ENCODE results near the gene TGM3. TPM values are rescaled to one million over a fixed set of nuclear protein-coding genes. Genes with fewer than 3 reads are reported as not detected.

TGM3 gene
- total and polyA plus RNA-seq, 2 donors: not detected

DNA sequence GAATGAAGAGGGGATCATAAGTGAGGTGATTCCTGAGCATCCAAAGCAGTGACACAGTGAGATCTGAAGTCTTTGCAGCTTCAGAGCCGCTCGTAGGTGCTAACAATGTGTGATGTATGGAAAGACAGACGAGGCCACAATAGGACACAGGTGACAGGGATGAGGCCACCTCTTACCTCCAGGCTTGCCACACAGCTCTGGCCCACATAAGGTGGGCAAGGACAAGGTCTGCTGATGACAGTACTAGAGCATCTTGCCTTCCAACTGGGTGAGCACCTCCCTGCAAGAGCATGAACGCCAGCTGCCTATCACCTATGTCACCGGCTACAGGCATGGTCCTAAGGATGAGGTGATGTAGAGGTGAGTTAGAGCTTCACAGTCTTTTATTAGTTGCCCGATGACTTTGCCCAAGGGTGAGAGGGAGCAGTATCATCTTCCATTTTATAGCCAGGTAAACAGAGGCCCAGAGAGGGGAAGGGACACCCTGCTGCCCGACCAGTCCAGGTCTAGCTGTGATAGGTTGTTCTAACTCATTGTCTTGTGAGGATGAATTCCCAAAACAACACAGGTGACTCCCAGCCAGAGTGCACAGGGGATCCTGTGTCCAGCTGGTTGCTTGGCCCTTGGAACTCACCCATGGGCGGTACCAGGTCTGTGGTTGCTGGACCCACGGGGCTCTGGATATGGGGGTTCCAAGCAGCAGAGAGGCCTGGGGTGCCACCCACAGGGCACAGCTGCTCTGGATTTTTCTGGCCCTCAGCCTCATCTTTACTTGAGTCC lies 78.7 kb downstream of the TGM3 start:
- Histone ChIP-seq H3K4me3 (ENCODE audit: low read depth, low read length) (no peak overlapping the region), H3K27ac (ENCODE audit: low read depth) (no peak overlapping the region), H3K4me1 (ENCODE audit: insufficient read depth) (no peaks in the 10 kb centered on the region), H3K36me3 (ENCODE audit: insufficient read depth) (no peaks in the 10 kb centered on the region)
- no peak for DNase-seq (ENCODE audit: extremely low spot score)
- WGBS: 77% methylated on average over 9 of the region's 9 CpGs

DNA sequence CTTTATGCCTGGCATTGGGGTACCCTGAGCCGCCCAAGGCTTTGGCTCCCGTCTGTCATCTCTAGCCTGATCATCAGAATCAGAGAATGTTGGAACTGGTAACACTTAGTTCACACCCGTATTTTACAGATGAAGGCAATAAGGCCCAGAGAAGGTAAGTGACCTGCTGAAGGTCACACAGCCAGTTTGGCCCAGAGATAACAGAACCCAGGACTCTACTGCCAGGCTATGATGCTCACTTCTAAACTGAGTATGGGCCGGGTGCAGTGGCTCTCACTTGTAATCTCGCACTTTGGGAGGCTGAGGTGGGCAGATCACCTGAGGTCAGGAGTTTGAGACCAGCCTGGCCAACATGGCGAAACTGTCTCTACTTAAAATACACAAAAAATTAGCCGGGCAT lies 83.1 kb downstream of the TGM3 start:
- 85% methylated on average over 7 of the region's 7 CpGs for WGBS

DNA sequence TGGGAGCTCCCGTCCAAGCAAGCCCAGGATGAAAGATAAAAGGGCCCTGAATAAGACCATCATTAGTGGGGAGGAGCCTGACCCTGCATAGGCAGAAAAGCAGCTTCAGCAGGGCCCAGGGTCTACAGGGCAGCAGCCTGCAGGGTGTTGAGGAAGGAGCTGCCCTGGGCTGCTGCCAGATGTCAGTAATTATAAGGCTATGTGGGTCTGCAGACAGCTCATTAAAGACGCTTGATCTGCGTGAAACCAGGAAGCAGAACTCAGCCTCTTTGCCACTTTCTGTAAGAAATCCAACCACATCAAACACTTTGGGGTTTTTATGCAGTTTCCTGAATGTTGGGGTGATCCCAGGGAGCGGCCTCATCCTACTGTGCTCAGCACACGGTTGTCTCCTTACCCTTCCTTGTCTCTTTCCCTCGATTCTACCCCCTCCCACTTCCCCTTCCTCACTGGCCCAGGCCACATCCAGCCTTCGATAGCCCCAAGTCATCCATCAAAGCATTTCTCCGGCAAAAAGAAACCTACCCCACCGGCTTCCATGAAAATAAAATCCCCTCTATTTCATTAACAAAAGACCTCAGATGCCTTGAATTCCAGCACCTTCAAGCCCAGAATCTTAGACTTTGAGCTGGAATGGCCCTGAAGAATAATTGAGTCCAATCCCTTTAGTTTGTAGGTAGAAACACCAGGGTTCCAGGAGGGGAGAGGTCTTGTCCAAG lies 83.9 kb downstream of the TGM3 start:
- Histone ChIP-seq H3K27ac (ENCODE audit: low read depth) (no peak overlapping the region), H3K4me1 (ENCODE audit: insufficient read depth) (no peaks in the 10 kb centered on the region), H3K36me3 (ENCODE audit: insufficient read depth) (no peaks in the 10 kb centered on the region), H3K4me3 (ENCODE audit: low read depth, low read length) (no peak overlapping the region)
- 21% methylated on average over 9 of the region's 9 CpGs for WGBS
- DNase-seq (ENCODE audit: extremely low spot score): no peak

More for the DNA sequence above, 83.1 kb downstream of the TGM3 start:
- DNase-seq (ENCODE audit: extremely low spot score): no peak
- Histone ChIP-seq H3K27ac (ENCODE audit: low read depth) (no peak overlapping the region), H3K4me3 (ENCODE audit: low read depth, low read length) (no peak overlapping the region), H3K4me1 (ENCODE audit: insufficient read depth) (no peaks in the 10 kb centered on the region), H3K36me3 (ENCODE audit: insufficient read depth) (no peaks in the 10 kb centered on the region)

DNA sequence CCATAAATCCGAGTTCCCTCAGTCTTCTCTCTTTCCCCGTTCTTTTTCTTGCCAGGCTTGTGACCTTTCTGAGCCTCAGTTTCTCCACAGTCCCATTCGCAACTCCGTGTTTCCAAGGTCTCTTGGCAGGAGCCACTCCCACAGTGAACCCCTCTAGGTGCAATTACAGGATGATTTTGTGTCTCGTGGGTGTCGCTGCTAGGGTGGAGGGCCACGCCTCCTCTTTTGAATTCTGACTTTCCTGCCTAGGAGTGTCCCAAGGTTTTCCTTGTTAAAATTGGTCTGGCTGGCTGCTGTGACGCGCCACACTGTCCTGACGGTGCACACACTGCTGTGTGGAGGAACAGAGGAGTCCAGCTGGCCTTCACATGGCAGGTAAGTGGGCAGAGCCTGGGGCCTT lies 84.8 kb downstream of the TGM3 start, which contains the start of gene TGM6:
TGM6 (plus strand) TSS at position 301 of the 400 bp plus-strand sequence; CDS start at position 369, 68 bp downstream.
- H3K4me1 ChIP-seq (ENCODE audit: insufficient read depth): no peaks in the 10 kb centered on the region
- no peaks in the 10 kb centered on the region for H3K36me3 ChIP-seq (ENCODE audit: insufficient read depth)
- no peak for DNase-seq (ENCODE audit: extremely low spot score)
- WGBS: 79% methylated on average over 10 of the region's 10 CpGs
- no peak within 1 kb of the TSS for H3K27ac ChIP-seq (ENCODE audit: low read depth)
- no peak within 1 kb of the TSS for H3K4me3 ChIP-seq (ENCODE audit: low read depth, low read length)

DNA sequence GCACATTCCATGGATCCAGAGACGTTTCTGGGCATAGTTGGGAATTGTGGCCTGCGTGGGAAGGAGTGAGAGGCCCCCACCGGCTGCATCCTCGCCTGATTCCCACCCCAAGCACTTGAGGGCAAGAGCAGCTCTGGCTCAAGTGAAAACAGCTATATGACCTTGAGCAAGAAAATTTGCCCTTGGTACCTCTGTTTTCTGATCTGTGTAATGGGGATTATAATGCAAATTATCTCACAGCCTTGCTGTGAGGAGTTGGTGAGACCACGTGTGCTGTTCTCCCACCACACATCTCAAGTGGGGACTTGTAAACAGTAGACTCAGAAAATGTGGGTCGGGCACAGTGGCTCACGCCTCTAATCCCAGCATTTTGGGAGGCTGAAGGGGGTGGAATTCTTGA lies 85.5 kb downstream of the TGM3 start:
- 67% methylated on average over 7 of the region's 7 CpGs for WGBS
- no peak overlapping the region for H3K4me3 ChIP-seq (ENCODE audit: low read depth, low read length)
- DNase-seq (ENCODE audit: extremely low spot score): no peak
- H3K36me3 ChIP-seq (ENCODE audit: insufficient read depth): no peaks in the 10 kb centered on the region
- H3K27ac ChIP-seq (ENCODE audit: low read depth): no peak overlapping the region
- H3K4me1 ChIP-seq (ENCODE audit: insufficient read depth): no peaks in the 10 kb centered on the region

DNA sequence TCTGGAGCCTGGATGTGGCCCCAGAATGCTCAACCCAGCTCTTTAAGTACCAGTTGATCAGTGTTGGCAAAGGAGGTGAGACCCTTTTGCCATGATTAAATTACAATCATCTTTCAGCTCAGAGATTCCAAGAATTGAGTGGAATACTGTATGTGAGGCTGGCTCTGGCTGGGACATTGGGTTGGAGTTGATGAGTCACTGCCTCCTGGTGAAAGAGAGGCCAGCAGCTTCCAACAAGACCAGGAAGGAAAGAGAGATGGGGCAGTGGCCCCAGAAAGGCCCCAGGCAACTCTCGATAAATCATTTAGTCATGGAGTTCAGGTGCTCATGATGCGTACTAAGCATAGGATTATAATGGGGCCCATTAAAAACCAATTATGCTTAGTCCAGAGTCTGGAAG lies 87.0 kb downstream of the TGM3 start:
- WGBS: 90% methylated on average over 2 of the region's 2 CpGs
- no peak overlapping the region for H3K4me3 ChIP-seq (ENCODE audit: low read depth, low read length)
- H3K27ac ChIP-seq (ENCODE audit: low read depth): no peak overlapping the region
- H3K36me3 ChIP-seq (ENCODE audit: insufficient read depth): no peaks in the 10 kb centered on the region
- no peaks in the 10 kb centered on the region for H3K4me1 ChIP-seq (ENCODE audit: insufficient read depth)
- DNase-seq (ENCODE audit: extremely low spot score): no peak

DNA sequence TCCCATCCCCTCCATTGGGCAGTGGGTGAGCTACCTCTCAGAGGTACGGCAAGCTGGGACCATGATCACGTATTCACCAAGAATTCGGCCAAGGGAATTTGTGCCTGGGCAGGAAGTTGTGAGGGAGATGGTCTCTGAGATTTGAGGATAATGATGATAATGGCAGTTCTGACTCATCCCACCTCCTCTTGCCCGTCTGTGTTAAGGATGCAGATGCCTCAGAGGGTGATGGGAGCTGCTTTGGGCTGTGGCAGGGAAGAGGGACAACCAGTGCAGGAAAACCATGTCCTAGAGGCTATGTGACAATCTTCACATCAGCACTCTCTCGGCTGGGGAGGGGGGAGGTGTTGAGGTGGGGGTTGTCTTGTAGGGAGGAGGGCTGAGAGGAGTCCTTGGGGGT lies 89.2 kb downstream of the TGM3 start:
- H3K36me3 ChIP-seq (ENCODE audit: insufficient read depth): no peaks in the 10 kb centered on the region
- DNase-seq (ENCODE audit: extremely low spot score): no peak
- no peaks in the 10 kb centered on the region for H3K4me1 ChIP-seq (ENCODE audit: insufficient read depth)
- WGBS: 53% methylated on average over 5 of the region's 5 CpGs
- no peak overlapping the region for H3K4me3 ChIP-seq (ENCODE audit: low read depth, low read length)
- H3K27ac ChIP-seq (ENCODE audit: low read depth): no peak overlapping the region

DNA sequence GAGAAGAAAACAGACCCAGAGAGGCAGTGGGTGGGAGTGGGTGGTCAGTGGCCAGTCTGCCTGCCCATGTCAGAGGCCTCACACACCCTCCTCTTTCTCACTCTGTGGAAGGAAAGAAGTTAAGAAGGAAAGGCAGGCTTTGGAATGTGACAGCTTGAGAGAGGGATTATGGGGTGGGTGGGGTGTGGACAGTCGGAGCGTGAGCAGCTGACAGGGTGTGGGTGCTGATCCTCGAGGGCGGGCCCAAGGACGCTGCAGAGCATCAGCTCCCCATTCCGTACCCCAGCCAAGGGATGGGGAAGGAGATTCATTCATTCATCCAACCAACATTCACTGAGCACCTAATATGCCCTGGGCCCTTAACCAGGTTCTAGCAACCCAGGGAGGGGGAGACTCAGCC lies 89.7 kb downstream of the TGM3 start:
- WGBS: 44% methylated on average over 6 of the region's 6 CpGs
- no peak for DNase-seq (ENCODE audit: extremely low spot score)
- no peaks in the 10 kb centered on the region for H3K4me1 ChIP-seq (ENCODE audit: insufficient read depth)

DNA sequence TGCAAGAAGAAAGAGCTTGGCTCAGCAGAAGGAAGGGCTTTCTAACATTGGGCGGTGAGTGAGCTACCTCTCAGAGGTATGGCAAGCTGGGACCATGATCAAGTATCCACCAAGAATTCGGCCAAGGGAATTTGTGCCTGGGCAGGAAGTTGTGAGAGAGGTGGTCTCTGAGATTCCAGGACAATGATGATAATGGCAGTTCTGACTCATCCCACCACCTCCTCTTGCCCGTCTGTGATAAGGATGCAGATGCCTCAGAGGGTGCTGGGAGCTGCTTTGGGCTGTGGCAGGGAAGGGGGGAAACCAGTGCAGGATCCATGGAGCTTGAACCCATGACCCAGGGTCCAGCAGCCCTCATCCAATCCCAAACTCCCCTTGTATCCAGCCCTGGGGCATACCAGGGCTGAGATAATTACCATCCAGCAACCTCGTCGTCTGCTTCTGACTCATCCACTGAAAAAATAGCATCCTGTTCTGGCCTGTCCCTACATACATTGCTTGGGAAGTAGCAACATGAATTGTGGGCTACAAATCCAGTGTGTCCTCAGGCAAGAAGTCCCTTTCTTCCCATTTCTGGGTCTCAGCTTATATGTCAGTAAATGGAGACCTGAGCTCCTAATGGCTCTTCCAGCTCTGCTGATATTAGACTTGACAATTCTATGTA lies 90.8 kb downstream of the TGM3 start:
- WGBS: 51% methylated on average over 5 of the region's 5 CpGs

More for the DNA sequence above, 89.7 kb downstream of the TGM3 start:
- Histone ChIP-seq H3K36me3 (ENCODE audit: insufficient read depth) (no peaks in the 10 kb centered on the region), H3K4me3 (ENCODE audit: low read depth, low read length) (no peak overlapping the region), H3K27ac (ENCODE audit: low read depth) (no peak overlapping the region)

DNA sequence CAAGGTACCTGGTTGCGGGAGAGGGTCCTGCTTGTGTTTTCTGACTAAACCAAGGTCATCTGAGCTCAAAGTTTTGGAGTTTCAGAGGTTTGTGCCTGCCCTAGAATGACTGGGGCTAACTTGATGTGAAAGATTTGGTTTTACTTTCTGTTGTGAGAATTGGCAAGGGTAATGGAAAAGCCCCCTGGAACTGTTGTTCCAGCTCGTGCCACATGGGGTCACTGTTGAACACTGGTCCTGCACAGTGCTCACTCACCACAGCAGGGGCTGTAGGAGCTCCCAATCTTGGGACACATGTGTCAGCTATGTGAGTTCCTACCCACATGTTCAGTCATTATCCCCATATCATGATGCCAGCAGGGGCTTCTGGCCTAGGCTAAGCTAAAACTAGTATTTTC lies 91.4 kb downstream of the TGM3 start:
- Histone ChIP-seq H3K4me1 (ENCODE audit: insufficient read depth) (no peaks in the 10 kb centered on the region), H3K27ac (ENCODE audit: low read depth) (no peak overlapping the region), H3K36me3 (ENCODE audit: insufficient read depth) (no peaks in the 10 kb centered on the region), H3K4me3 (ENCODE audit: low read depth, low read length) (no peak overlapping the region)
- WGBS: 41% methylated on average over 2 of the region's 2 CpGs
- no peak for DNase-seq (ENCODE audit: extremely low spot score)

More for the DNA sequence above, 90.8 kb downstream of the TGM3 start:
- H3K36me3 ChIP-seq (ENCODE audit: insufficient read depth): no peaks in the 10 kb centered on the region
- no peak for DNase-seq (ENCODE audit: extremely low spot score)
- no peak overlapping the region for H3K27ac ChIP-seq (ENCODE audit: low read depth)
- H3K4me3 ChIP-seq (ENCODE audit: low read depth, low read length): no peak overlapping the region
- H3K4me1 ChIP-seq (ENCODE audit: insufficient read depth): no peaks in the 10 kb centered on the region

DNA sequence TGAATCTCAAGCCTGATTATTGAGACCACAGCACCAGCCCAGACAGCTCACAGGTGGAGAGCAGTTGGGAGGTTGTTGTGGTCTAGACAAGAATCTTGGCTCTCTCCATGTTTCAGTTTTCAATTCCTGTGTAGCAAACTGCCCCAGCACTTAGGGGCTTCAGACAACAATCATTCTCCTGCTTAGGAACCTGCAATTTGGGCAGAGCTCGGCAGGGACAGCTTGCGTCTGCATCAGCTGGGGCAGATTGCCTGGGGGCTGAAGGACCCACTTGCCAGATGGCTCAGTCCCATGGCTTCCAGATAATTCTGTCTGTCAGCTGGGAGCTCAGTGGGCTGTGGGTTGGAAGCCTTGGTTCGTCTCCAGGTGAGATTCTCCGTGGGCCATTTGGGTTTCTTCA lies 91.8 kb downstream of the TGM3 start:
- 85% methylated on average over 4 of the region's 4 CpGs for WGBS
- no peaks in the 10 kb centered on the region for H3K36me3 ChIP-seq (ENCODE audit: insufficient read depth)
- H3K4me3 ChIP-seq (ENCODE audit: low read depth, low read length): no peak overlapping the region
- no peak overlapping the region for H3K27ac ChIP-seq (ENCODE audit: low read depth)
- DNase-seq (ENCODE audit: extremely low spot score): no peak
- H3K4me1 ChIP-seq (ENCODE audit: insufficient read depth): no peaks in the 10 kb centered on the region
